Right atrium auricular region (tissue), 2 donors: Measurements from ENCODE around the gene DNAH2. TPM values are rescaled to one million over a fixed set of nuclear protein-coding genes. Genes with fewer than 3 reads are reported as not detected.

Experiments used
- DNase-seq: peaks from one replicate; pipeline ENCODE4 v3.0.0-alpha.2; 2019; ENCODE audit warnings: low spot score
- H3K27ac ChIP-seq, 2 donors: fragments of 200-600 bp; sonication (generic); 1 replicate in 1 of 2; 2 replicates in 1 of 2; pipeline ENCODE4 v1.5.1; 2016 to 2019
- H3K27me3 ChIP-seq, 2 donors: fragments of 200-600 bp; sonication (generic); one replicate each; pipeline versions ENCODE4 v1.5.1 to v1.6.0; 2017 to 2019
- H3K36me3 ChIP-seq: fragments of 200-600 bp; sonication (generic); one replicate; pipeline ENCODE4 v1.5.1; 2016
- H3K4me1 ChIP-seq, 2 donors: fragments of 200-600 bp; sonication (generic); one replicate each; pipeline versions ENCODE4 v1.5.1 to v1.6.0; 2017 to 2019
- H3K4me3 ChIP-seq, 2 donors: fragments of 200-600 bp; sonication (generic); 1 replicate in 1 of 2; 2 replicates in 1 of 2; pipeline ENCODE4 v1.5.1; 2017 to 2019; ENCODE audit warnings: mild to moderate bottlenecking in 1 of 2, moderate library complexity in 1 of 2
- H3K9me3 ChIP-seq, 2 donors: fragments of 200-600 bp; sonication (generic); one replicate each; pipeline ENCODE4 v1.5.1; 2019
- total RNA-seq, 2 donors: library from RNA; depleted of rRNA; stranded (reverse); fragments of >200 nt; gene quantifications; one replicate each; pipeline ENCODE4 v1.1.0, GENCODE V29; 2016
- TF ChIP-seq, protein P1 (sequence below), 2 donors: fragments of 200-600 bp; sonication (generic); IDR thresholded peaks; one replicate each; pipeline ENCODE4 v1.5.1; 2019; ENCODE audit warnings: antibody characterized with exemption in 2 of 2

Gene DNAH2
- total RNA-seq, 2 donors from 2014 or later = 0.08 TPM; not detected in 1

DNA sequence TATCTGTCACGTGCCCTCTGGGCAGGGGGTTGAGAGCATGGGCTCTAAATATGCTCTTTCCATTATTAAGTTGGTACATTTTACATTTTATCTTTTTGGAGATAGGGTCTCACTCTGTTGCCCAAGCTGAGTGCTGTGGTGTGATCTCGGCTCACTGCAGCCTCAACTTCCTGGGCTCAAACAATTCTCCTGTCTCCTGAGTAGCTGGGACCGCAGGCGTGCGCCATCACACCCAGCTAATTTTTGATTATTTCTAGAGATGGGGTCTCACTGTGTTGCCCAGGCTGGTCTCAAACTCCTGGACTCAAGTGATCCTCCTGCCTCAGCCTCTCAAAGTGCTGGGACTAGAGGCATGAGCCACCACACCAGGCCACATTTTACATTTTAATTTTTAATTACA lies 72.6 kb downstream of the DNAH2 start:
- H3K4me3 ChIP-seq = no peak overlapping the region

DNA sequence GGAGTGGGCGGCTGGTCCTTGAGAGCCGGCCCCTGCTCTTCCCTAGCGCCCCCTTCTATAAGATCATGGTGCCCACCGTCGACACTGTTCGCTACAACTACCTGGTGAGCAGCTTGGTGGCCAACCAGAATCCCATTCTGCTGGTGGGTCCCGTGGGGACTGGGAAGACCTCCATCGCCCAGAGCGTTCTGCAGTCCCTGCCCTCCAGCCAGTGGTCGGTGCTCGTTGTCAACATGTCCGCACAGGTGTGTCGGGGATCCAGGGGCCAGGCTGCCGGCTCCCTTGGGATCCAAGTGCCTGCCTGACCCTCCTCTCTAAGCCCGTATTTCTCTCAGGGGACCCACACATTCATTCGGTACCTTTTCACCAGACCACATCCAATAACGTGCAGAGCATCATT lies 75.1 kb downstream of the DNAH2 start:
- no peak overlapping the region for H3K4me3 ChIP-seq

More for the DNA sequence above, 72.6 kb downstream of the DNAH2 start:
- no peak for DNase-seq
- Histone ChIP-seq H3K36me3 (no peaks in the 10 kb centered on the region), H3K27ac (no peak overlapping the region), H3K4me1 (no peaks in the 10 kb centered on the region), H3K9me3 (no peaks in the 10 kb centered on the region), H3K27me3 (no peaks in the 10 kb centered on the region)
- TF ChIP-seq, protein P1, sequence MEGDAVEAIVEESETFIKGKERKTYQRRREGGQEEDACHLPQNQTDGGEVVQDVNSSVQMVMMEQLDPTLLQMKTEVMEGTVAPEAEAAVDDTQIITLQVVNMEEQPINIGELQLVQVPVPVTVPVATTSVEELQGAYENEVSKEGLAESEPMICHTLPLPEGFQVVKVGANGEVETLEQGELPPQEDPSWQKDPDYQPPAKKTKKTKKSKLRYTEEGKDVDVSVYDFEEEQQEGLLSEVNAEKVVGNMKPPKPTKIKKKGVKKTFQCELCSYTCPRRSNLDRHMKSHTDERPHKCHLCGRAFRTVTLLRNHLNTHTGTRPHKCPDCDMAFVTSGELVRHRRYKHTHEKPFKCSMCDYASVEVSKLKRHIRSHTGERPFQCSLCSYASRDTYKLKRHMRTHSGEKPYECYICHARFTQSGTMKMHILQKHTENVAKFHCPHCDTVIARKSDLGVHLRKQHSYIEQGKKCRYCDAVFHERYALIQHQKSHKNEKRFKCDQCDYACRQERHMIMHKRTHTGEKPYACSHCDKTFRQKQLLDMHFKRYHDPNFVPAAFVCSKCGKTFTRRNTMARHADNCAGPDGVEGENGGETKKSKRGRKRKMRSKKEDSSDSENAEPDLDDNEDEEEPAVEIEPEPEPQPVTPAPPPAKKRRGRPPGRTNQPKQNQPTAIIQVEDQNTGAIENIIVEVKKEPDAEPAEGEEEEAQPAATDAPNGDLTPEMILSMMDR (IDR thresholded peaks at IDR 0.05) = no peak

DNA sequence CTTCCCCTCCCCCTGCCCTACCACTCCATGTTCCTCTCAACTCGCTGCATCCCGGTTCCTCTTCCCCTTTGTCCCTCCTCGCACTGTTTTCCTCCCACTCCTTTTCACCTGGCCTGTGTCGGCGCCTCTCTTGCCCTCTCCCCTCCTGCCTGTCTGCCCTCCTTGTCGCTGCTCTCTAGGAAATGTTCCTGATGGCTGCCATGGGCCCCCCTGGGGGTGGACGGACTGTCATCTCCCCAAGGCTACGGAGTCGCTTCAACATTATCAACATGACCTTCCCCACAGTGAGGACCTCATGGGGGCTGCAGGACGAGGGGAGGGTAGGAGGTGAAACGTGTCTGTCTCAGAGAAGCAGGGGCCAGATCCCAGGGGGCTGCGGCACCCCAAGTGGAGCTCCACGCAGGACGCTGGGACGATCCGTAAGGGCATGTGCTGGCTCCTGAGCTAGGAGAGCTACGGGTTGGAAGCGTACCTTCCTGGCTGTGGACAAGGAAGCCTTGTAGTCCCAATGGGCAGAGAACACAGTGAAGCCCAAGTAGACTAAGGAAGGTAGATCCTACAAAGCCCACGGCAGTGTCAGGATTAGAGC lies 76.6 kb downstream of the DNAH2 start:
- H3K36me3 ChIP-seq = no peaks in the 10 kb centered on the region
- H3K4me3 ChIP-seq = no peak overlapping the region
- no peaks in the 10 kb centered on the region for H3K9me3 ChIP-seq
- H3K27ac ChIP-seq = no peak overlapping the region
- TF ChIP-seq, protein P1 (IDR thresholded peaks at IDR 0.05) = no peak
- no peak for DNase-seq
- no peaks in the 10 kb centered on the region for H3K27me3 ChIP-seq
- H3K4me1 ChIP-seq = no peaks in the 10 kb centered on the region

More for the DNA sequence above, 75.1 kb downstream of the DNAH2 start:
- TF ChIP-seq, protein P1 (IDR thresholded peaks at IDR 0.05) = no peak
- no peaks in the 10 kb centered on the region for H3K36me3 ChIP-seq
- DNase-seq = no peak
- no peaks in the 10 kb centered on the region for H3K4me1 ChIP-seq
- H3K27ac ChIP-seq = no peak overlapping the region
- no peaks in the 10 kb centered on the region for H3K27me3 ChIP-seq
- H3K9me3 ChIP-seq = no peaks in the 10 kb centered on the region

DNA sequence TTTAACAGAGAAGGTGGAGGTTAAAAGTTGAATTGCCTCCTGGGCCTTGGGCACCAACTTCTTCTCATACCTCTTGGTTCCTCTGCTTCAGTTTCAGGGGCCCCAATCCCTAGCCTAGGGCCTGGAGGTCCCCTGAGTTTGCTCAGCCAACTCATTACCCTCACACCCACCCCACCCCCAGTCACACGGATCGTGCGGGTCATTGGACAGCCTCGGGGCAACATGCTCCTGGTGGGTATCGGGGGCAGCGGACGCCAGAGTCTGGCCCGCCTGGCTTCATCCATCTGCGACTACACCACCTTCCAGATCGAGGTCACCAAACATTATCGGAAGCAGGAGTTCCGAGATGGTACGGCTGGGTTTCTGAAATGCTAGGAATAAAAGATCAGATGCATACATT lies 80.4 kb downstream of the DNAH2 start:
- DNase-seq = no peak

DNA sequence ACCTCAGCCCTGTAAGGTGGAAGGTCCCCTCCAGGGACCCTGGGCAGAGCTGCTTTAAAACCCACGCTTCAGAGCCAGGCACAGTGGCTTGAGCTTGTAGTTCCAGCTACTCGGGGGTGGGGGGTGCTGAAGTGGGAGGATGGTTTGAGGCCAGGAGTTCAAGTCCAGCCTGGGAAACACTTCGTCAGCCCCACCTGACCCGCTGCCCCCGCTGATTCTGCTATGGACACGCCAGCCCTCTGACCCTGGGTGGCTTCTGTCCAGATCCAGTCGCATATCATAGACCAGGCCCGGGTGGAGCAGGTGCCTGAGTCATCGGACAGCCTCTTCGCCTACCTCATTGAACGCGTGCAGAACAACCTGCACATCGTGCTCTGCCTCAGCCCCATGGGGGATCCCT lies 81.3 kb downstream of the DNAH2 start:
- TF ChIP-seq, protein P1 (IDR thresholded peaks at IDR 0.05) = no peak
- DNase-seq = no peak

More for the DNA sequence above, 80.4 kb downstream of the DNAH2 start:
- Histone ChIP-seq H3K4me1 (no peaks in the 10 kb centered on the region), H3K9me3 (no peaks in the 10 kb centered on the region), H3K27ac (no peak overlapping the region), H3K36me3 (no peaks in the 10 kb centered on the region), H3K4me3 (no peak overlapping the region), H3K27me3 (no peaks in the 10 kb centered on the region)
- TF ChIP-seq, protein P1 (IDR thresholded peaks at IDR 0.05) = no peak

DNA sequence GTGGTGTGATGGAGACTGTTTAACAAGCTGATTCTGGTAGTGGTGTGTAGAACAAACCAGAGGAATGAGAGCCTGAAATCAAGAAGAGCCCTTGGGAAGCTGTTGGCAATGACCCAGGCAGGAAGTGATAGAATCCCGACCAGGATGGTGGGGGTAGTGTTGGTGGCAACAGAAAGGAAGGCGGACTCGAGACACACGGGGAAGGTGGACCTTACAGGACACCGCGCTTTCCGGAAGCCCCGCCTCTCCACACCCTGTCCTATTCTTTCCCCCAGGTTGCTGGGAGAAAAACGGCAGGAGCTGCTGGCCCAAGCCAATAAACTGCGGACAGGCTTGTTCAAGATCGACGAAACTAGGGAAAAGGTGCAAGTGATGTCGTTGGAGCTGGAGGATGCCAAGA lies 86.4 kb downstream of the DNAH2 start:
- TF ChIP-seq, protein P1 (IDR thresholded peaks at IDR 0.05) = no peak
- H3K4me1 ChIP-seq = no peaks in the 10 kb centered on the region
- H3K9me3 ChIP-seq = no peaks in the 10 kb centered on the region
- no peak overlapping the region for H3K4me3 ChIP-seq
- no peaks in the 10 kb centered on the region for H3K27me3 ChIP-seq
- H3K27ac ChIP-seq = no peak overlapping the region
- no peak for DNase-seq
- no peaks in the 10 kb centered on the region for H3K36me3 ChIP-seq

More for the DNA sequence above, 81.3 kb downstream of the DNAH2 start:
- H3K4me1 ChIP-seq = no peaks in the 10 kb centered on the region
- H3K9me3 ChIP-seq = no peaks in the 10 kb centered on the region
- no peaks in the 10 kb centered on the region for H3K27me3 ChIP-seq
- no peaks in the 10 kb centered on the region for H3K36me3 ChIP-seq
- H3K4me3 ChIP-seq = no peak overlapping the region
- H3K27ac ChIP-seq = no peak overlapping the region
